ENCODE results near the gene MSLN. TPM values are rescaled to one million over a fixed set of nuclear protein-coding genes. Genes with fewer than 3 reads are reported as not detected.

Gene MSLN
- total RNA-seq, 4 donors from 2014 or later: 1.1 to 4.3 (median 4.0) TPM; not detected in 1

- DNase-seq (ENCODE audit: low spot score in 2 of 2): no peak
- intact Hi-C loops (cut with DNase I; ENCODE audit: low total_unique reads): loop anchor here (5.0 kb wide), 1 partner anchor 69 kb away; no protein-coding TSS in a partner anchor
- H3K4me3 ChIP-seq (ENCODE audit: low read depth, poor library complexity, severe bottlenecking): no peak overlapping the region
- no peak for TF ChIP-seq POLR2A (IDR thresholded peaks at IDR 0.05)
- TF ChIP-seq CTCF (IDR thresholded peaks at IDR 0.05): no peak
- WGBS, 2 donors: 75 to 93% methylated on average over 7 of the region's 19 CpGs
Measured at GRCh38 chr16:781346-782010, 20.9 kb downstream of the MSLN start.

GRCh38 chr16:782258-782657 lies 21.7 kb downstream of the MSLN start:
- 32 to 36% methylated on average over 5 to 6 of the region's 6 CpGs for WGBS, 2 donors
- intact Hi-C loops (cut with DNase I; ENCODE audit: low total_unique reads): loop anchor here (5.0 kb wide), 1 partner anchor 70 kb away; no protein-coding TSS in a partner anchor
- TF ChIP-seq POLR2A (IDR thresholded peaks at IDR 0.05) (no peak), CTCF (IDR thresholded peaks at IDR 0.05) (no peak)
- H3K4me3 ChIP-seq (ENCODE audit: low read depth, poor library complexity, severe bottlenecking): no peak overlapping the region
- no peak for DNase-seq (ENCODE audit: low spot score in 2 of 2)

GRCh38 chr16:782766-783403 lies 22.4 kb downstream of the MSLN start:
- 33 to 43% methylated on average over 16 to 30 of the region's 36 CpGs for WGBS, 2 donors
- no peak overlapping the region for H3K4me3 ChIP-seq (ENCODE audit: low read depth, poor library complexity, severe bottlenecking)
- TF ChIP-seq POLR2A (IDR thresholded peaks at IDR 0.05) (no peak), CTCF (IDR thresholded peaks at IDR 0.05) (no peak)
- no peak for DNase-seq (ENCODE audit: low spot score in 2 of 2)
- intact Hi-C loops (cut with DNase I; ENCODE audit: low total_unique reads): loop anchor here (5.0 kb wide), 1 partner anchor 71 kb away; no protein-coding TSS in a partner anchor

GRCh38 chr16:783404-784161 lies 23.0 kb downstream of the MSLN start:
- TF ChIP-seq CTCF (IDR thresholded peaks at IDR 0.05) (no peak), POLR2A (IDR thresholded peaks at IDR 0.05) (no peak)
- no peak for DNase-seq (ENCODE audit: low spot score in 2 of 2)
- no peak overlapping the region for H3K4me3 ChIP-seq (ENCODE audit: low read depth, poor library complexity, severe bottlenecking)
- intact Hi-C loops (cut with DNase I; ENCODE audit: low total_unique reads): loop anchor here (5.0 kb wide), 1 partner anchor 71 kb away; no protein-coding TSS in a partner anchor
- 11 to 49% methylated on average over 8 to 17 of the region's 17 CpGs for WGBS, 2 donors

GRCh38 chr16:784431-784830 lies 23.9 kb downstream of the MSLN start:
- TF ChIP-seq CTCF (IDR thresholded peaks at IDR 0.05): no peak
- no peak for TF ChIP-seq POLR2A (IDR thresholded peaks at IDR 0.05)
- DNase-seq (ENCODE audit: low spot score in 2 of 2): no peak
- intact Hi-C loops (cut with DNase I; ENCODE audit: low total_unique reads): loop anchor here (5.0 kb wide), 1 partner anchor 72 kb away; no protein-coding TSS in a partner anchor
- no peak overlapping the region for H3K4me3 ChIP-seq (ENCODE audit: low read depth, poor library complexity, severe bottlenecking)
- WGBS, 2 donors: 85 to 86% methylated on average over 14 to 15 of the region's 19 CpGs

All from lower leg skin (tissue), 4 donors.